SU-DHL-6 (cell line): ENCODE measurements around the gene MMP11.

ENCODE experiments used
- H2AFZ ChIP-seq: fragments of 200-600 bp; sonication (generic); 2 replicates; pipeline ENCODE4 v1.6.1; 2014; ENCODE audit warnings: low read depth, mild to moderate bottlenecking, moderate library complexity, mixed read lengths, antibody characterized with exemption, low read length; ENCODE audit not compliant: severe bottlenecking
- H3F3A ChIP-seq: fragments of 200-600 bp; shearing (Covaris generic); 2 replicates; pipeline ENCODE4 v1.6.0; 2016; ENCODE audit warnings: antibody characterized with exemption, mild to moderate bottlenecking; ENCODE audit not compliant: insufficient read depth
- H3K27ac ChIP-seq: fragments of 200-600 bp; sonication (generic); 2 replicates; pipeline ENCODE4 v1.5.1; 2016; ENCODE audit warnings: low read depth, mild to moderate bottlenecking, low read length, moderate library complexity, mixed read lengths
- H3K27me3 ChIP-seq: fragments of 200-600 bp; sonication (generic), shearing (Covaris generic); 2 replicates; pipeline ENCODE4 v1.6.0; 2014; ENCODE audit warnings: mild to moderate bottlenecking, low read length
- H3K36me3 ChIP-seq: fragments of 200-600 bp; sonication (generic); 2 replicates; pipeline ENCODE4 v1.6.1; 2014; ENCODE audit warnings: mild to moderate bottlenecking, low read length, mixed read lengths
- H3K4me2 ChIP-seq: fragments of 300-600, 200-600 bp; shearing (Covaris generic), sonication (generic); 2 replicates; pipeline ENCODE4 v1.6.0; 2014; ENCODE audit warnings: low read length, low read depth, mild to moderate bottlenecking; ENCODE audit not compliant: poor library complexity, severe bottlenecking
- H3K4me3 ChIP-seq: fragments of 200-600 bp; sonication (generic); 2 replicates; pipeline ENCODE4 v1.5.1; 2014; ENCODE audit warnings: antibody characterized with exemption, low read length, mild to moderate bottlenecking, mixed read lengths; ENCODE audit not compliant: insufficient read depth, poor library complexity, severe bottlenecking
- H3K79me2 ChIP-seq: fragments of 200-600 bp; sonication (generic); 2 replicates; pipeline ENCODE4 v1.6.1; 2014; ENCODE audit warnings: mild to moderate bottlenecking, low read length, moderate library complexity; ENCODE audit not compliant: insufficient read depth
- H3K9ac ChIP-seq: fragments of 200-600 bp; sonication (generic); 2 replicates; pipeline ENCODE4 v1.7.0; 2014; ENCODE audit warnings: mild to moderate bottlenecking, low read length
- H3K9me2 ChIP-seq: fragments of 200-600 bp; sonication (generic); replicated peaks from 2 replicates; pipeline ENCODE4 v1.6.1; 2014; ENCODE audit warnings: low read length; ENCODE audit not compliant: insufficient read depth
- H3K9me3 ChIP-seq: fragments of 200-600 bp; sonication (generic); 2 replicates; pipeline ENCODE4 v1.6.1; 2014; ENCODE audit warnings: low read length, mixed read lengths; ENCODE audit not compliant: insufficient read depth
- H4K20me1 ChIP-seq: fragments of 200-600 bp; sonication (generic); 2 replicates; pipeline ENCODE4 v1.6.1; 2014; ENCODE audit warnings: low read depth, mild to moderate bottlenecking, antibody characterized with exemption, low read length, moderate library complexity, mixed read lengths
- EZH2phosphoT487 ChIP-seq: fragments of 200-600 bp; sonication (generic), shearing (Covaris generic); conservative IDR thresholded peaks from 2 replicates; pipeline ENCODE4 v1.6.1; 2018; ENCODE audit warnings: mild to moderate bottlenecking, antibody characterized with exemption, low read length, moderate library complexity, mixed read lengths
- TF ChIP-seq, protein P1 (sequence below): fragments of 200-600 bp; sonication (generic); IDR thresholded peaks from one replicate; pipeline ENCODE4 v1.5.1; 2017; ENCODE audit warnings: antibody characterized with exemption, mild to moderate bottlenecking, low read length, moderate library complexity; ENCODE audit not compliant: insufficient read depth, poor library complexity, severe bottlenecking

The MMP11 gene

DNA sequence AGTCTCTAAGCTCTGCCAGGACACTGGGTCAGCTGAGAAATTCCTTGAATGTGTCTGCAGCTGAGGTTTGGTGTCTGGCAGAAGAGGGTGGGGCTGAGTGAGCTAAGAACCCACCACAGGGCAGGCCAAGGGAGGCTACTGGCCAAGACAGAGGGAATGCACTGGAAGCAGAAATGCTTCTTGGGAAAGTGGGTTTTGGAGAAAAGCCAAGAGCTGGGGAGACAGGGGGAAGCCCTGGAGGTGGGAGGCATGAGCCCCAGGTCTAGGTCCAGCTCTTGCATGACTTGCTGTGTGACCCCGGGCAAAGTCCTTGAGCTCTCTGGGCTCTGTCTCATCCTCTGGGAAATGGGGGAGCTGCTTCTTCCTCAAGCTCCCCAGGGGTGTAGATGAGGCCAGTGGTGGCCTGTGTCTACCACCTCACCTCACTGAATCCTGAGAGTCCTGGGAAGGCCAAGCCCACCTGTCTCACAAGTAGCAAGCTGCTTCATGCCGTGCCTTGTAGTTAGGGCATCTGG lies 2.3 kb downstream of the MMP11 start:
- Histone ChIP-seq H3K9me2 (no peaks in the 10 kb centered on the region), H2AFZ (no peak overlapping the region), H3K79me2 (no peaks in the 10 kb centered on the region), H4K20me1 (no peaks in the 10 kb centered on the region), H3K27me3 (no peaks in the 10 kb centered on the region), H3F3A (peaks cover 4% of the 10 kb centered on the region; the same call in 1 of the 2 replicates), H3K4me3 (no peak overlapping the region), H3K27ac (no peak overlapping the region), H3K4me2 (no peak overlapping the region), H3K36me3 (no peaks in the 10 kb centered on the region), H3K9ac (no peak overlapping the region), H3K9me3 (no peaks in the 10 kb centered on the region)
- TF ChIP-seq, protein P1, sequence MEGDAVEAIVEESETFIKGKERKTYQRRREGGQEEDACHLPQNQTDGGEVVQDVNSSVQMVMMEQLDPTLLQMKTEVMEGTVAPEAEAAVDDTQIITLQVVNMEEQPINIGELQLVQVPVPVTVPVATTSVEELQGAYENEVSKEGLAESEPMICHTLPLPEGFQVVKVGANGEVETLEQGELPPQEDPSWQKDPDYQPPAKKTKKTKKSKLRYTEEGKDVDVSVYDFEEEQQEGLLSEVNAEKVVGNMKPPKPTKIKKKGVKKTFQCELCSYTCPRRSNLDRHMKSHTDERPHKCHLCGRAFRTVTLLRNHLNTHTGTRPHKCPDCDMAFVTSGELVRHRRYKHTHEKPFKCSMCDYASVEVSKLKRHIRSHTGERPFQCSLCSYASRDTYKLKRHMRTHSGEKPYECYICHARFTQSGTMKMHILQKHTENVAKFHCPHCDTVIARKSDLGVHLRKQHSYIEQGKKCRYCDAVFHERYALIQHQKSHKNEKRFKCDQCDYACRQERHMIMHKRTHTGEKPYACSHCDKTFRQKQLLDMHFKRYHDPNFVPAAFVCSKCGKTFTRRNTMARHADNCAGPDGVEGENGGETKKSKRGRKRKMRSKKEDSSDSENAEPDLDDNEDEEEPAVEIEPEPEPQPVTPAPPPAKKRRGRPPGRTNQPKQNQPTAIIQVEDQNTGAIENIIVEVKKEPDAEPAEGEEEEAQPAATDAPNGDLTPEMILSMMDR, result no peak
- TF ChIP-seq EZH2phosphoT487, result no peak

DNA sequence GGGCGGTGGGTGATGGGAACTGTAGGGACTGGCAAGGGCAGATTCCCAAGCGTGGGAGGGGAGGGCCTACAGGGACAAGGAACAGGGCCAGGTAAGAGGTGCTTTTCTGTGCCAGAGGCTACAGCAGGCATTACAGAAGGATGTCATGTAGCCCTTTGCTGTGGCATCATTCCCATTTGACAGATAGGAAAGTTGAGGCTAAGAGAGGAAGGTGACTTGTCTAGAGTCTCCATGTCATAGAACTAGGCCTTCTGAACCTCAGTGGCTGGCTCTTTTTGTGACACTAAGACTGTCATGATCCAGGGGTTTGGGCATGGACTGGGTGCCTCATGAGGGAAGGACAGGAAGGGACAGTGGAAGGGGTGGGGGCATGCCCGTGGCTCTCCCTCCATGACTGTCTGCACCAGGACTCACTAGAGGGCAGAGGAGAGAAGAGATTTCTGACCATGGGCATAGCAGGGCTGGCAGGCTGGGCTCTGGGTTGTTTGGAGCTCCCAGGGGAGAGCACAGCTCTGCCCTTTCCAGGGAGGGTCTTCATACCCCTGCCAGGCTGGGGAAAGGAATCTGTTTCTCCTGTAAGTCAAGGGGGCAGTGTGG lies 3.2 kb downstream of the MMP11 start:
- TF ChIP-seq, protein P1, result no peak
- TF ChIP-seq EZH2phosphoT487, result no peak

DNA sequence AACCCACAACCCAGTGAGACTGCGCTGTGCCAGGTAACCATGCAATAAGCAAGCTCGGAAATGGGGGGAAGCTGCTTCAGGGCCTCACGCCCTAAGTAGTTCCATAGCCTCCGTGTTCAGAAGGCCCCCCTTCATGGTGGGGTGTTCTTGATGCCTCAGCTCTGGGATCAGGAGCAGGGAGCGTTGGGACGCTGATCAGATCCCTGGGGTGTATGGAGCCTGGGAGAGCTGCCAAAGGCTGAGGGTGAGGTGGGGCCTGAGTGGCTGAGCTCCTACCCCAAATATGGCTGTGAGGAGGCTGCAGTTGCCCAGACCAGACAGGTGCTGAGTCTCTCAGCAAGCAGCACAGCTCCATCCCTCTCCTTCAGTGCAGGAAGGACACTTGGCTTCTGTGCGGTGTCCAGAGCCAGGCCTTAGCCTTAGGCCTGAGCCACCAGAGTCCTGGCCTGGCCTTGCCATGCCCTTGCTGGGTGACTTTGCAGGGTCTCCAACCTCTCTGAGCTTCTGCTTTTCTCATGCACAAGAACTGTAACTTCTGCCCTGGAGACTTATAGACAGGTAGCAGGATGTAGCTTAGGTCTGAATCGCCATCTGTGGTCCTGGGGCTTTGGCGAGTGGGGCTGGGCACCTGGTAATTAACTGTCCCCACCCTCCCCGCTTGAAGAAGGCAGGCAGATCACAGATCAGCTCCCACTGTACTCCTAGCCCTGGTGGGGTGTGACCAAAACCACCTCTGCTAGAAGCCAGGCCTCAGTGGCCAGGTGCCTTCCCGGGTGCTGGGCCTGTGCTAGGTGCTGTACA lies 5.3 kb downstream of the MMP11 start:
- no peak overlapping the region for H3K9ac ChIP-seq

More for the DNA sequence above, 3.2 kb downstream of the MMP11 start:
- H3K9me3 ChIP-seq, result no peaks in the 10 kb centered on the region
- H3K4me2 ChIP-seq, result no peak overlapping the region
- H2AFZ ChIP-seq, result no peak overlapping the region
- H3K79me2 ChIP-seq, result no peaks in the 10 kb centered on the region
- H3K27me3 ChIP-seq, result no peaks in the 10 kb centered on the region
- H3K9ac ChIP-seq, result no peak overlapping the region
- no peaks in the 10 kb centered on the region for H3K36me3 ChIP-seq
- no peak overlapping the region for H3K27ac ChIP-seq
- peaks cover 4% of the 10 kb centered on the region; the same call in 1 of the 2 replicates for H3F3A ChIP-seq
- H4K20me1 ChIP-seq, result no peaks in the 10 kb centered on the region
- no peaks in the 10 kb centered on the region for H3K9me2 ChIP-seq
- H3K4me3 ChIP-seq, result no peak overlapping the region

More for the DNA sequence above, 5.3 kb downstream of the MMP11 start:
- no peaks in the 10 kb centered on the region for H3K36me3 ChIP-seq
- no peak overlapping the region for H3K4me3 ChIP-seq
- H3F3A ChIP-seq, result peaks cover 4% of the 10 kb centered on the region; the same call in 1 of the 2 replicates
- no peak overlapping the region for H3K27ac ChIP-seq
- H3K9me2 ChIP-seq, result no peaks in the 10 kb centered on the region
- H4K20me1 ChIP-seq, result no peaks in the 10 kb centered on the region
- no peak for TF ChIP-seq EZH2phosphoT487
- TF ChIP-seq, protein P1, result no peak
- no peaks in the 10 kb centered on the region for H3K9me3 ChIP-seq
- H3K4me2 ChIP-seq, result no peak overlapping the region
- H3K79me2 ChIP-seq, result no peaks in the 10 kb centered on the region
- no peak overlapping the region for H2AFZ ChIP-seq
- no peaks in the 10 kb centered on the region for H3K27me3 ChIP-seq
